Gastrocnemius medialis (tissue), 4 donors: Measurements from ENCODE around the gene SORCS1. TPM values are rescaled to one million over a fixed set of nuclear protein-coding genes. Genes with fewer than 3 reads are reported as not detected.

Source experiments
- ATAC-seq, 2 donors: fragments of 150-250 bp; one replicate each; pipeline ENCODE4 v1.9.1; 2016
- DNase-seq, 2 donors: peaks; one replicate each; pipeline ENCODE4 v3.0.0-alpha.2; 2019
- H3K27ac ChIP-seq, 4 donors: fragments of 200-600 bp; sonication (generic); 1 replicate in 1 of 4; 2 replicates in 3 of 4; pipeline ENCODE4 v1.5.1; 2016 to 2018; ENCODE audit warnings: mild to moderate bottlenecking in 2 of 4, moderate library complexity in 1 of 4
- H3K27me3 ChIP-seq, 3 donors: fragments of 200-600 bp; sonication (generic) in 2 of 3; 1 replicate in 1 of 3; 2 replicates in 2 of 3; pipeline versions ENCODE4 v1.5.1 to v1.6.0; 2016 to 2019; ENCODE audit warnings: mild to moderate bottlenecking in 1 of 3, moderate library complexity in 1 of 3
- H3K36me3 ChIP-seq, 2 donors: fragments of 200-600 bp; sonication (generic) in 1 of 2; one replicate each; pipeline ENCODE4 v1.5.1; 2017 to 2018
- H3K4me1 ChIP-seq, 2 donors: fragments of 200-600 bp; sonication (generic) in 1 of 2; one replicate each; pipeline ENCODE4 v1.5.1; 2016 to 2017; ENCODE audit warnings: mild to moderate bottlenecking in 2 of 2
- H3K4me3 ChIP-seq, 4 donors: fragments of 200-600 bp; sonication (generic) in 3 of 4; 1 replicate in 1 of 4; 2 replicates in 3 of 4; pipeline ENCODE4 v1.5.1; 2016 to 2019; ENCODE audit warnings: mild to moderate bottlenecking in 2 of 4
- H3K9me3 ChIP-seq, 3 donors: fragments of 200-600 bp; sonication (generic) in 2 of 3; 1 replicate in 1 of 3; 2 replicates in 2 of 3; pipeline ENCODE4 v1.5.1; 2016 to 2019
- CTCF ChIP-seq, 5 experiments: fragments of 450-650 bp in 3 of 5; fragments of 200-600 bp in 2 of 5; sonication (generic) in 2 of 5; IDR thresholded peaks in 4 of 5; conservative IDR thresholded peaks in 1 of 5; 1 replicate in 4 of 5; 2 replicates in 1 of 5; pipeline ENCODE4 v1.5.1; 2016 to 2019; ENCODE audit warnings: antibody characterized with exemption in 5 of 5, mild to moderate bottlenecking in 3 of 5, moderate library complexity in 3 of 5
- POLR2A ChIP-seq, 2 donors: fragments of 450-650 bp; IDR thresholded peaks; one replicate each; pipeline ENCODE4 v1.6.1; 2017; ENCODE audit warnings: antibody characterized with exemption in 2 of 2, mild to moderate bottlenecking in 2 of 2, moderate library complexity in 2 of 2
- in situ Hi-C, 4 donors: fragments of 200-750 bp; cut with MboI; loops; one replicate each; pipeline versions ENCODE4 v1.15.0 to v1.8.0; 2017; ENCODE audit warnings: low sequenced_read_pairs in 4 of 4
- intact Hi-C: fragments of 100-400 bp; cut with DNase I; formaldehyde crosslinking; loops from one replicate; pipeline ENCODE4 v1.15.1; 2023; ENCODE audit warnings: low total_unique reads
- total RNA-seq, 4 donors: library from RNA; depleted of rRNA; stranded (reverse); fragments of >200 nt; gene quantifications; one replicate each; pipeline versions ENCODE4 v1.1.0 to v1.2.3, GENCODE V29; 2016

SORCS1 gene
- total RNA-seq, 4 donors from 2014 or later, result 0.02 to 0.36 (median 0.24) TPM; not detected in 1

GRCh38 chr10:106836933-106837663, 327.4 kb downstream of the SORCS1 start:
- Histone ChIP-seq H3K4me1 (no peaks in the 10 kb centered on the region), H3K27me3 (no peaks in the 10 kb centered on the region), H3K4me3 (no peak overlapping the region), H3K27ac (no peak overlapping the region), H3K36me3 (no peaks in the 10 kb centered on the region), H3K9me3 (no peaks in the 10 kb centered on the region)
- DNase-seq (no peak), ATAC-seq (no peak)
- intact Hi-C loops (no loop called here), in situ Hi-C loops (no loop called here)
- TF ChIP-seq CTCF (IDR thresholded peaks at IDR 0.05 in 4 of 5, conservative IDR thresholded peaks at IDR 0.05 in 1 of 5) (no peak), POLR2A (IDR thresholded peaks at IDR 0.05) (no peak)

GRCh38 chr10:106832846-106833245, 331.7 kb downstream of the SORCS1 start:
- TF ChIP-seq CTCF (IDR thresholded peaks at IDR 0.05 in 4 of 5, conservative IDR thresholded peaks at IDR 0.05 in 1 of 5) (no peak), POLR2A (IDR thresholded peaks at IDR 0.05) (no peak)
- in situ Hi-C loops, result no loop called here

GRCh38 chr10:106830471-106830870, 334.0 kb downstream of the SORCS1 start:
- Histone ChIP-seq H3K27ac (no peak overlapping the region), H3K4me3 (no peak overlapping the region), H3K4me1 (no peaks in the 10 kb centered on the region), H3K9me3 (no peaks in the 10 kb centered on the region), H3K27me3 (no peaks in the 10 kb centered on the region), H3K36me3 (no peaks in the 10 kb centered on the region)
- intact Hi-C loops (no loop called here), in situ Hi-C loops (no loop called here)
- no peak for ATAC-seq
- no peak for TF ChIP-seq CTCF (IDR thresholded peaks at IDR 0.05 in 4 of 5, conservative IDR thresholded peaks at IDR 0.05 in 1 of 5)
- no peak for TF ChIP-seq POLR2A (IDR thresholded peaks at IDR 0.05)
- DNase-seq, result no peak

More at GRCh38 chr10:106832846-106833245, 331.7 kb downstream of the SORCS1 start:
- intact Hi-C loops, result no loop called here
- no peaks in the 10 kb centered on the region for H3K4me1 ChIP-seq
- H3K27ac ChIP-seq, result no peak overlapping the region
- H3K4me3 ChIP-seq, result no peak overlapping the region
- no peaks in the 10 kb centered on the region for H3K27me3 ChIP-seq
- no peak for DNase-seq
- ATAC-seq, result no peak
- no peaks in the 10 kb centered on the region for H3K9me3 ChIP-seq
- H3K36me3 ChIP-seq, result no peaks in the 10 kb centered on the region

GRCh38 chr10:106830006-106830405, 334.5 kb downstream of the SORCS1 start:
- TF ChIP-seq POLR2A (IDR thresholded peaks at IDR 0.05) (no peak), CTCF (IDR thresholded peaks at IDR 0.05 in 4 of 5, conservative IDR thresholded peaks at IDR 0.05 in 1 of 5) (no peak)
- Histone ChIP-seq H3K27ac (no peak overlapping the region), H3K36me3 (no peaks in the 10 kb centered on the region), H3K4me3 (no peak overlapping the region), H3K27me3 (no peaks in the 10 kb centered on the region), H3K4me1 (no peaks in the 10 kb centered on the region), H3K9me3 (no peaks in the 10 kb centered on the region)
- DNase-seq, result no peak
- in situ Hi-C loops, result no loop called here
- no peak for ATAC-seq
- intact Hi-C loops, result no loop called here

- DNase-seq, result no peak
These were observed 337.8 kb downstream of the SORCS1 start for GRCh38 chr10:106826716-106827115.

More at GRCh38 chr10:106826716-106827115, 337.8 kb downstream of the SORCS1 start:
- H3K4me3 ChIP-seq, result no peak overlapping the region
- TF ChIP-seq CTCF (IDR thresholded peaks at IDR 0.05 in 4 of 5, conservative IDR thresholded peaks at IDR 0.05 in 1 of 5) (no peak), POLR2A (IDR thresholded peaks at IDR 0.05) (no peak)
- no peaks in the 10 kb centered on the region for H3K27me3 ChIP-seq
- no peaks in the 10 kb centered on the region for H3K36me3 ChIP-seq
- intact Hi-C loops, result no loop called here
- ATAC-seq, result no peak
- H3K4me1 ChIP-seq, result no peaks in the 10 kb centered on the region
- no peak overlapping the region for H3K27ac ChIP-seq
- in situ Hi-C loops, result no loop called here
- H3K9me3 ChIP-seq, result no peaks in the 10 kb centered on the region
